BJ (cell line): Measurements from ENCODE around the gene DYNLT4. TPM values are rescaled to one million over a fixed set of nuclear protein-coding genes. Genes with fewer than 3 reads are reported as not detected.

ENCODE experiments used
- CTCF ChIA-PET: fragments of 350-600 bp; formaldehyde crosslinking; extraction: SDS; loops from one replicate; lab custom pipeline; 2021; ENCODE audit warnings: antibody characterized with exemption, inconsistent platforms; lab: Yijun Ruan, JAX
- POLR2A ChIA-PET: fragments of 300-600 bp; sonication (Branson Sonifier 250); formaldehyde crosslinking; extraction: SDS; loops from one replicate; lab custom pipeline; 2021; ENCODE audit warnings: antibody characterized with exemption; lab: Charles Lee
- DNase-seq: peaks from one replicate; pipeline ENCODE4 v3.0.0-alpha.2; 2011; ENCODE audit warnings: low read depth
- H3K27me3 ChIP-seq: 2 replicates; pipeline ENCODE4 v1.6.0; 2011; ENCODE audit warnings: low read length; ENCODE audit not compliant: control insufficient read depth, insufficient read depth
- H3K36me3 ChIP-seq: 2 replicates; pipeline ENCODE4 v1.5.1; 2011; ENCODE audit warnings: low read length; ENCODE audit not compliant: control insufficient read depth, insufficient read depth
- H3K4me3 ChIP-seq: 2 replicates; pipeline ENCODE4 v1.5.1; 2011; ENCODE audit warnings: low read depth, mild to moderate bottlenecking, control low read depth, low read length
- CTCF ChIP-seq: IDR thresholded peaks from 2 replicates; pipeline ENCODE4 v1.5.1; 2011; ENCODE audit warnings: low read depth, mild to moderate bottlenecking, control low read depth, inconsistent platforms, low read length, moderate library complexity; ENCODE audit not compliant: insufficient read depth
- polyA plus RNA-seq: library from polyadenylated mRNA; depleted of rRNA; stranded (reverse); fragments of >200 nt; gene quantifications from 2 replicates; pipeline ENCODE4 v1.2.3, GENCODE V29; 2011

The DYNLT4 gene
- polyA plus RNA-seq, 1 experiment, result 0.26 TPM

GRCh38 chr1:44822131-44822701, 15.1 kb upstream of the DYNLT4 start:
- POLR2A ChIA-PET, result no interaction called here
- CTCF ChIA-PET, result interaction anchor here (0.9 to 4.1 kb wide), 6 partner anchors 8 to 481 kb away, joined by 3 to 23 read pairs (median 4); partner anchors contain the start of gene PLK3

GRCh38 chr1:44821240-44821715, 14.1 kb upstream of the DYNLT4 start:
- no peak for DNase-seq
- CTCF ChIA-PET, result interaction anchor here (0.7 to 4.1 kb wide), 8 partner anchors 11 to 482 kb away, joined by 3 to 23 read pairs (median 4); partner anchors contain the start of gene PLK3
- Histone ChIP-seq H3K4me3 (no peak overlapping the region), H3K27me3 (no peaks in the 10 kb centered on the region), H3K36me3 (no peaks in the 10 kb centered on the region)
- TF ChIP-seq CTCF, result no peak
- POLR2A ChIA-PET, result no interaction called here

More at GRCh38 chr1:44822131-44822701, 15.1 kb upstream of the DYNLT4 start:
- TF ChIP-seq CTCF, result no peak
- H3K27me3 ChIP-seq, result no peaks in the 10 kb centered on the region
- DNase-seq, result no peak
- H3K36me3 ChIP-seq, result no peaks in the 10 kb centered on the region
- H3K4me3 ChIP-seq, result no peak overlapping the region

GRCh38 chr1:44820328-44821239, 13.4 kb upstream of the DYNLT4 start:
- TF ChIP-seq CTCF, result no peak
- ChIA-PET CTCF (interaction anchor here (0.6 to 4.1 kb wide), 10 partner anchors 14 to 483 kb away, joined by 3 to 23 read pairs (median 4); partner anchors contain the start of gene PLK3), POLR2A (interaction anchor here (1.4 kb wide), 1 partner anchor 20 kb away, joined by 12 read pairs; the partner anchor contains the start of gene PLK3)
- H3K4me3 ChIP-seq, result peak overlapping the region; percentile 38
- peaks cover 2% of the 10 kb centered on the region for H3K36me3 ChIP-seq
- H3K27me3 ChIP-seq, result no peaks in the 10 kb centered on the region
- DNase-seq, result no peak

GRCh38 chr1:44819608-44820327, 12.6 kb upstream of the DYNLT4 start:
- no peak for TF ChIP-seq CTCF
- H3K27me3 ChIP-seq, result no peaks in the 10 kb centered on the region
- H3K4me3 ChIP-seq, result peak overlapping the region; percentile 38
- H3K36me3 ChIP-seq, result peaks cover 5% of the 10 kb centered on the region
- DNase-seq, result peak; percentile 79
- ChIA-PET CTCF (interaction anchor here (0.6 to 4.1 kb wide), 11 partner anchors 9 to 167 kb away, joined by 3 to 23 read pairs (median 6); partner anchors contain the start of genes BTBD19 and PLK3), POLR2A (interaction anchor here (0.7 to 1.4 kb wide), 6 partner anchors 8 to 702 kb away, joined by 3 to 12 read pairs (median 4); partner anchors contain the start of genes BTBD19, DYNLT4 and PLK3)
